Activated CD8-positive, alpha-beta memory T cell treated with anti-CD3 and anti-CD28 coated beads, Interleukin-2, amount 50 U/mL, for 48 hours (primary cell): ENCODE results near the gene VWA5B1.
"Not testable (repeated sequence)": the region's sequence is repeated elsewhere in the genome, so short reads cannot be mapped to it uniquely, and the experiment has no call there.

ENCODE experiments used
- DNase-seq: peaks from one replicate; pipeline ENCODE4 v3.0.0-alpha.2; 2020

VWA5B1 gene

GRCh38 chr1:20281801-20282200, 8.9 kb upstream of the VWA5B1 start:
- DNase-seq = no peak

GRCh38 chr1:20282533-20282932, 8.1 kb upstream of the VWA5B1 start:
- no peak for DNase-seq

DNA sequence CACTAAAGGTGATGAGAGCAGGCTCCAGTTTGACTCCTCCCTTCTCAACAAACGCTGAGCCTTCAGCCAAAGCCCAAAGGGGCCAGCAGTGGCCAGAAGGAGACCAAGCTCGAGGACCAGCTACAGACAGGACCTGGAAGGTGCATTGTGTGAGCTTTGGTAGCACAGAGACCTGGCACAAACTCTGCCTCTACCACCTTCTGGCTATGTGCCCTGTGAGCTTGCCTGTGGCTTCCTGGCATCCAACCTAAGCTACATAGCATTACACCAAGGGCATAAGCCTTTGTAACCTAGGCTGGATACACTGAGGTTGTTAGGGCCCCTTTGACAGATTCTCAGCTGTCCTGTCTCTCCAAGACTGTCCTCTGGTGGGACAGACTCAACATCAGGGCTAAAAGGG, 6.6 kb upstream of the VWA5B1 start:
- no peak for DNase-seq

GRCh38 chr1:20284625-20285024, 6.0 kb upstream of the VWA5B1 start:
- no peak for DNase-seq

- no peak for DNase-seq
Observed at GRCh38 chr1:20285510-20285909, 5.2 kb upstream of the VWA5B1 start.

GRCh38 chr1:20287696-20288095, 3.0 kb upstream of the VWA5B1 start:
- DNase-seq = not testable (repeated sequence)

DNA sequence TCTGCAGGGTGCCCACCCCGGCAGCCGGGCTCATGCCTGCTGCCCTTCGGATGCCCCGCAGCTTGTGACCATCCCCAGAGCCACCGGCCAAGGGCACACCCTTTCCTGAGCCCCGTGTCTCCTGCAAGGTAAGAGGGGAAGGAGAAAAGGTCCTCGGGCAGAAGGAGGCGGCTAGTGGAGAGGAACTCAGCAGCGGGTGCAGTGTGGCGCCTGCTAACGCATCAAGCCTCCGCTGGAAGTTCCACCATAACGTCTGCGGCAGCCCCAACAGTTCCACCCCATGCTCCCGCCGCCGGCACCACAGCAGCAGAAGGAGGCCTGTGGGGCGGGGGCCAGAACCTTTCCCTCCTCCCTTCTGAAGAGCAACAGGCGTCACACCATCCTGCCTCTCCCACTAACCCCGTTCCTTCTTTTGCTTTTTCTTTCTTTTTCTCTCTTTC, 990 bp downstream of the VWA5B1 start:
- DNase-seq = no peak

DNA sequence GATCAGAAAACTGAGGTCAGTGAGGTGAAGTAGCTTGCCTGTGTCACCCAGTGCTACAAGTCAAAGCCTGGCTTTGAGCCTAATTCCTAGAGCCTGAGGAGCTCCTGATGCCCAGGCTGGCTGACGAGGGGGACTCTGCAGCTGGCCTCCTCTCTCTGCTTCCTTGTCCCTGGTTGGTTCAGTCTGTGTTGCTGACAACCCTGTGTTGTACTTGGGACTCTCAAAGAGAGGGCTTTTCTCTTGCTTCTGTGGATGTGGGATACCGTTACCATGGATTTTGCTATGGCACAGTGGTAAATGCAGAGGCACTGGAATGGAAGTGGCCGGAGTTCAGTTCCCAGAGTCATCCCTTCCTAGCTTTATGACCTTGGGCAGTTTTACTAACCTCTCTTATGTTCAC, 8.0 kb downstream of the VWA5B1 start:
- DNase-seq = no peak

- DNase-seq = no peak
Observed at GRCh38 chr1:20301463-20302107, 10.9 kb downstream of the VWA5B1 start.

GRCh38 chr1:20302108-20302471, 11.4 kb downstream of the VWA5B1 start:
- DNase-seq = no peak

GRCh38 chr1:20307026-20307425, 16.4 kb downstream of the VWA5B1 start:
- no peak for DNase-seq

DNA sequence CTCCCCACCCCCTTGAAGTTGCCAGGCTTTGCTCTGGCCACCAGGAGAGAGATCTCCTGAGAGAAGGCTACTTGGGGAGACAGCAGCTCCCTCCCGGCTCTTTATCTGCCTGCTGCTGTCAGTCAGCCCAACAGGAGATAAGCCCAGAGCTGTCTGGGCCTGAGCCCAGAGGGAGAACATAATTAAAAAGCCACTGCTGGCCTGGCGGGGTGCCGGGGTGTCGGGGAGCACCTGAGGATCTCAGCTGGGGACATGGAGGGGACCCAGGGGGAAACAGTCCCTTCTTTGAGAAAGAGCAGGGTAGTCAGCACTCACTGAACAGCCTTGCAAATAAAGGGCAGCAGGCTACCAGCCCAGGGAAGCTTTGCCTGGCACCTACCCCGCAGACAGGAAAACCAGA, 17.9 kb downstream of the VWA5B1 start:
- DNase-seq = no peak

GRCh38 chr1:20311289-20311688, 20.6 kb downstream of the VWA5B1 start:
- DNase-seq = no peak

GRCh38 chr1:20312310-20312709, 21.6 kb downstream of the VWA5B1 start:
- DNase-seq = no peak

- no peak for DNase-seq
Observed at GRCh38 chr1:20312818-20313217, 22.1 kb downstream of the VWA5B1 start.

- no peak for DNase-seq
Observed at GRCh38 chr1:20317471-20317870, 26.8 kb downstream of the VWA5B1 start.

- DNase-seq = no peak
Observed at GRCh38 chr1:20318521-20318920, 27.8 kb downstream of the VWA5B1 start.

DNA sequence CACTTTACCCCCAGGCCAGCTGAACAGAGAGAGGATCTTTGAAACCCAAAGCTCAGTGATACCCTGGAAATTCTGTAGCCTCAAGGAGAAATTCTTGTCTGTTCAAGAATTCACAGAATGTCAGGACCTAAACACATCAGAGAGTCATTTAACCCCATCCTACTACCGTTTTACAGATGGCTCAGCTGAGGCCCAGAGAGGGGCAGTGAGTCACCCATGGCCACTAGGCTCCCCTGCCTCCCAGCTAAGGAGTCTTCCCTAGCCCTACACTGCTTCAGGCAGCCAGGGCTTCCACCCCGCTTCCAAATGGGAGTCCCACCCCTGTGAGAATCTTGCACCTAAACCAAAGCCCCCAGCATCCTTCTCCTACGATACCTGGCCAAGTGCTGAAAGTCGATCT, 28.3 kb downstream of the VWA5B1 start:
- DNase-seq = no peak

- DNase-seq = no peak
Observed at GRCh38 chr1:20319456-20320220, 29.0 kb downstream of the VWA5B1 start.

DNA sequence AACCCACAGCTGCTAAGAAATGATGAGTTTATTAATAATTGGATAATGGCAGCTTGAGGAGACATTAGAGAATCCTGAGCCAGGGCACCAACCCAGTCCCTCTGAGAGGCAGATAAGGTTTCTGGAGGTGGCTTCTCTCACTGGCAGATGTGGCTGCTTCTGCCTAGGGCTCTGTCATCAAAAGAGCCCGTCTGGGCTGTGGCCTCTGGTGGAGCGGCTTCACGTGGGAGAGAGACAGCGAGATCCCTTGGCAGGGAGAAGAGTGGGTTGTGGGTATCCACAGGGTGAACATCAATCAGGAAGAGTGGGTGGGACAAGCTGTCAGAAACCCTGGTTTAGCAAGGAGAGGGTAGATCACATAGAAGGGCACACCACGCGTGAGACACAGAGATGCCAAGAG, 30.0 kb downstream of the VWA5B1 start:
- no peak for DNase-seq

DNA sequence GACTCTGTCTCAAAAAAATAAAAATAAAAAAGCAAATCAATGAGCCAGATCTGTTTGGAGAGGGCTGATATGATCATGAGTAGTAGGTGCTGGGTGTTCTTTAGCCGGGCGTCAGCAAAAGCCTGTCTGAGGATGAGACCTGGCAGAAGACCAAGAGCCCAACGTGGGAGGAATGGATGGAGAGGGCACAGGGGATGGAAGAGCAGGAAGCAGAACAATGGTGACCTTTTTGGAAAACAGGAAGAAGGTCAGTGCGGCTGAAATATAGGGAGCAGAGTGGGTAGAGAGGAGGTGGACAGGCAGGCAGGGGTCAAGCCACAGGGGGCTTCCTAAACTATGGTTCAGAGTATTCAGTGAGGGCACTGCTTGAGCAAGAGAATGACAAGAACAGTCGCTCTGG, 30.9 kb downstream of the VWA5B1 start:
- DNase-seq = no peak

GRCh38 chr1:20322081-20322824, 31.6 kb downstream of the VWA5B1 start:
- no peak for DNase-seq

DNA sequence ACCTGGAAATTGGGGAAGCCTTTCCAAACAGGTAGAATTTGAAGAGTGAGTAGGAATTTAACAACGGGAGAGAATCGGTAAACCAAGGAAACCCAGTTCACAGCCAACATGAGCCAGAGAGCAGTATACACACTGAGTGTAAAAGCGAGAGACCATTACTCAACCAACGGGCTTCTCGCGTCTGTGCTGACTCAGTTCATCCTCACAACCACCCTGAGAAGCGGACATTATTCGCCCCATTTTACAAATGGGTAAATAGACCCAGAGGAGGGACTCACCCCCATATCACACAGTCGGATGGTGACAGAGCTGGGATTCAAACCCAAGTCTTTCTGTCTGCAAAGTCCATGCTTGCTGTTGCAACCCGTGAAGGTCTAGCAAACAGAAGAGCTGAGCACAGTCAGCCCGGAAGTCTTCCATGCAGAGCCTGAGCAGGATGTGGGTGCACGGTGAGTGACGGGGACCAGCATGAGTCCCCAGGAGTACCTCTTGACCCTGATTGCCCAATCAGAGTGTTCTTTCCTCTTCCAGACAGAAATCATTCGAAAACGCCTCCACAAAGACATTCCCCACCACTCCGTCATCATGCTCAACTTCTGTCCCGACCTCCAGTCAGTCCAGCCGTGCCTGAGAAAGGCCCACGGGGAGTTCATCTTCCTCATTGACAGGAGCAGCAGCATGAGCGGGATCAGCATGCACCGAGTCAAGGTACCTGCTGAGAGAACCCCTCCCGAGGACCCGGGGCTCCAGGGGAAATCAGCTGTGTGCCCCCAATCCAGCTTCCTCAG, 32.3 kb downstream of the VWA5B1 start:
- no peak for DNase-seq
